K562 (cell line): ENCODE results near the gene HSPH1. TPM values are rescaled to one million over a fixed set of nuclear protein-coding genes. Genes with fewer than 3 reads are reported as not detected.

Experiments used
- ADNP ChIP-seq: fragments of 200-800 bp; sonication (Bioruptor generic); IDR thresholded peaks from 2 replicates; pipeline ENCODE4 v1.6.1; 2016; ENCODE audit warnings: missing genetic modification characterization, missing compliant biosample characterization
- ARID2 ChIP-seq: fragments of 450-650 bp; IDR thresholded peaks from 2 replicates; pipeline ENCODE4 v1.6.1; 2017; ENCODE audit warnings: antibody characterized with exemption, mild to moderate bottlenecking
- GABPB1 ChIP-seq: sonication (generic); formaldehyde crosslinking; IDR thresholded peaks from 2 replicates; pipeline ENCODE4 v1.8.0; 2022; ENCODE audit warnings: mild to moderate bottlenecking, missing genetic modification reagents
- GTF3C2 ChIP-seq: IDR thresholded peaks from 3 replicates; pipeline ENCODE4 v1.6.1; 2011; ENCODE audit warnings: borderline replicate concordance, mild to moderate bottlenecking, moderate library complexity; ENCODE audit not compliant: insufficient read length; ENCODE audit errors: extremely low read depth
- KDM2B ChIP-seq: fragments of 250-450 bp; sonication (Bioruptor Pico); IDR thresholded peaks from 2 replicates; pipeline ENCODE4 v1.8.0; 2021; ENCODE audit warnings: mild to moderate bottlenecking, moderate library complexity
- RAD21 ChIP-seq, 2 experiments: fragments of 250-450 bp in 1 of 2; fragments of 450-650 bp in 1 of 2; sonication (Bioruptor Pico) in 1 of 2; formaldehyde crosslinking in 1 of 2; IDR thresholded peaks in 1 of 2; conservative IDR thresholded peaks in 1 of 2; 2 replicates each; pipeline versions ENCODE4 v1.4.0 to v1.8.0; 2020 to 2022; ENCODE audit warnings: mild to moderate bottlenecking in 2 of 2, moderate library complexity in 1 of 2
- SRSF7 ChIP-seq: fragments of 200-400 bp; formaldehyde crosslinking; optimal IDR thresholded peaks from 2 replicates; pipeline ENCODE3; 2017; ENCODE audit warnings: mild to moderate bottlenecking, low read depth, low read length
- ZNF785 ChIP-seq: fragments of 250-450 bp; sonication (Bioruptor Pico); IDR thresholded peaks from 2 replicates; pipeline ENCODE4 v1.4.0; 2020; ENCODE audit warnings: mild to moderate bottlenecking
- polyA plus RNA-seq, 8 experiments: library from polyadenylated mRNA; depleted of rRNA in 4 of 8; stranded (reverse) in 5 of 8; unstranded in 3 of 8; fragments of >200 nt; fragmentation: Nextera tagmentation in 2 of 8; fragmentation: Illumina TruSeq in 1 of 8; extraction: Ambion mirVana in 2 of 8; extraction: Trizol in 1 of 8; gene quantifications; 2 replicates each; pipeline versions ENCODE4 v1.2.1 to v1.2.3, GENCODE V29; 2011 to 2014; ENCODE audit warnings: inconsistent platforms in 1 of 8, missing spikeins in 1 of 8
- total RNA-seq, 7 experiments: library from RNA; depleted of rRNA in 6 of 7; stranded (reverse); fragments of >200 nt in 6 of 7; fragmentation: Illumina TruSeq in 2 of 7; extraction: Trizol in 2 of 7; gene quantifications; 2 replicates each; pipeline versions ENCODE4 v1.2.1 to v1.2.3, GENCODE V29; 2011 to 2021; ENCODE audit warnings: low replicate concordance in 1 of 7
- TF ChIP-seq, protein P1 (sequence below): sonication (generic); formaldehyde crosslinking; IDR thresholded peaks from 2 replicates; pipeline ENCODE4 v1.9.0; 2022; ENCODE audit warnings: mild to moderate bottlenecking, missing genetic modification reagents
- TF ChIP-seq, protein P2 (sequence below): fragments of 450-650 bp; formaldehyde crosslinking; IDR thresholded peaks from 2 replicates; pipeline ENCODE4 v1.4.0; 2020; ENCODE audit warnings: mild to moderate bottlenecking

The HSPH1 gene
- total and polyA plus RNA-seq, 9 of the 15 experiments (the other 6 are each of a cell fraction or from before 2014, with no cell fraction given), result 34.6 to 104 (median 64.7) TPM

DNA sequence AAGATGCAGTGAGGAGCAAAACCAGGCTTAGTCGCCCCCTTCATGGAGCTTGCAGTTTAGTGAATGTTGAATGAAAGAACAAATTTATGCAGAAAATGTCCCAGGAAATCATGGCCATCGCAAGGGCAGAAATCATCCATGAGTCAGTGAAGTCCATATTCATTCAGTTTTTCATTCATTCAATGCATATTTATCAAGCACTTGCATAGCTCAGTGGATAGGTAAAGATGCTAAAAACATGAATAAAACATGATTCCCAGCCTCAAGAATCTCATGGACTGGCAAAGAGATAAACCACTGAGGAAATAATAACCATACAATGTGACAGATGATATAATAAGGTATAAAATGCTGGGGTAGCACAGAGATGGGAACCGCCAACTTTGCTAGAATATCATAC is 58.8 kb downstream of the HSPH1 start (continued):
- TF ChIP-seq GTF3C2 (no peak), KDM2B (CRISPR knock-in tag) (no peak), GABPB1 (no peak), ARID2 (no peak), ADNP (tag) (no peak), SRSF7 (no peak), RAD21 (CRISPR knock-in tag; conservative IDR thresholded peaks at IDR 0.05 in 1 of 2, IDR thresholded peaks at IDR 0.05 in 1 of 2) (no peak), ZNF785 (CRISPR knock-in tag) (no peak)
- TF ChIP-seq, protein P1, sequence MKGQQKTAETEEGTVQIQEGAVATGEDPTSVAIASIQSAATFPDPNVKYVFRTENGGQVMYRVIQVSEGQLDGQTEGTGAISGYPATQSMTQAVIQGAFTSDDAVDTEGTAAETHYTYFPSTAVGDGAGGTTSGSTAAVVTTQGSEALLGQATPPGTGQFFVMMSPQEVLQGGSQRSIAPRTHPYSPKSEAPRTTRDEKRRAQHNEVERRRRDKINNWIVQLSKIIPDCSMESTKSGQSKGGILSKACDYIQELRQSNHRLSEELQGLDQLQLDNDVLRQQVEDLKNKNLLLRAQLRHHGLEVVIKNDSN (CRISPR knock-in tag), result no peak
- TF ChIP-seq, protein P2, sequence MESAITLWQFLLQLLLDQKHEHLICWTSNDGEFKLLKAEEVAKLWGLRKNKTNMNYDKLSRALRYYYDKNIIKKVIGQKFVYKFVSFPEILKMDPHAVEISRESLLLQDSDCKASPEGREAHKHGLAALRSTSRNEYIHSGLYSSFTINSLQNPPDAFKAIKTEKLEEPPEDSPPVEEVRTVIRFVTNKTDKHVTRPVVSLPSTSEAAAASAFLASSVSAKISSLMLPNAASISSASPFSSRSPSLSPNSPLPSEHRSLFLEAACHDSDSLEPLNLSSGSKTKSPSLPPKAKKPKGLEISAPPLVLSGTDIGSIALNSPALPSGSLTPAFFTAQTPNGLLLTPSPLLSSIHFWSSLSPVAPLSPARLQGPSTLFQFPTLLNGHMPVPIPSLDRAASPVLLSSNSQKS (CRISPR knock-in tag), result no peak
